Pulmonary artery endothelial cell (primary cell): ENCODE measurements around the gene CACNA1C. TPM values are rescaled to one million over a fixed set of nuclear protein-coding genes. Genes with fewer than 3 reads are reported as not detected.

Source experiments
- DNase-seq: peaks from one replicate; pipeline ENCODE4 v3.0.0-alpha.2; 2011; ENCODE audit warnings: low read depth, low spot score
- total RNA-seq: library from RNA; depleted of rRNA; stranded (reverse); fragments of >200 nt; gene quantifications from 2 replicates; pipeline ENCODE4 v1.2.3, GENCODE V29; 2014

The CACNA1C gene
- total RNA-seq, 1 donor from 2014 or later: not detected

DNA sequence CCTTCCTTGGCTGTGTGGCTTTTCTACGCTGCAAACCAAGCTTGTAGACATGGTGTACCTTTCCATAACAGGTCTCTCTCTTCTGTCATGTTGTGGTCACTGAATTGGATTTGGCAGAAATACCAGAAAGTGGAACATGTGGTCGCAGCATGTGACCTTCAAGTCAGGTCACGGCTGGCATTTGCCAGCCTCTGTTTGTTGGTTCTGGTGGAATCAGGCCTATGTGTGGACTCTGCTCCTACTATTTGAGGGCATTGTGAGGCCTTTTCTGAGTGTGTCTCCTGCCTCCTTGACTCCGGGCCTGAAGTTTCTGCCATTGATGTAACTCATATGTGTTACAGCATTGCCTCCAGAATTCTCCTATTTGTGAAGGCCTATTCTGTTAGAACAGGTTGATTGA lies 116.7 kb downstream of the CACNA1C start:
- no peak for DNase-seq

DNA sequence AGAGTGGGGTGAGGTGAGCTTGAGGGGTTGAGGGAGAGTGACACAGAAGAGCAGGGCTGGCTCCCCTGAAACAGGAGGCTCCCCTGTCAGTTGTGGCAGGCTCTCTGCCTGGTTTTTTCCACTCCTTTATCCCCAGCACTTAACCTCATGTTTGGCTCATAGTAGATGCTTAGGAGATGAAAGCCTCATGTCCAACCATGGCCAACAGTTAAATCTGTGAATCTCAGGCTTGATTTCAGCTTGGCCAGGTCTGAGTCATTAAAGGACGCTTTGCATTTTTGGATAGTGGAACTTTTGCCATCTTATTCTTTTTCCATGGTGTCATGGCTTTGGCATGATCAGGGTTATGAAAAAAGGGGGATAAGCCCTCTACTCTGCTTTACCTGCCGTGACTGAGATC lies 117.2 kb downstream of the CACNA1C start:
- DNase-seq: no peak

DNA sequence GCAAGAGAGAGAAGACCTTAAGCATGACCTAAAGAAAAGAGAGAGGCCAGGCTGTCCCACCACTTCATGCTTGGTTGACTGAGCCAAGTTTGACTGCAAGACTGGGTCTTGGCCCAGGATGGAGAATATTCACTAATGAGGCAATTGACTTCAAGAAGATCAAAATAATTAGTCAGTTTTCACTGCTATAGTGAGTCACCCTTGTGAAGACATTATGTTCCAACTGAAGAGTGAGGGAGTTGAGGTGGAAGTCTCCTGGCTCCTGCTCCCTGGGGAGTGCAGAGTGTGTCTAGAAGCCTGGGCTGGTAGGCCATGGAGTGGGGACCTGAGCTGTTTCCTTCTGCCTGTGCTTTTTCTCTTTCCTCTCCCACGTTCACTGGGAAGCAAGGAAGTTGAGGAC lies 117.6 kb downstream of the CACNA1C start:
- no peak for DNase-seq

DNA sequence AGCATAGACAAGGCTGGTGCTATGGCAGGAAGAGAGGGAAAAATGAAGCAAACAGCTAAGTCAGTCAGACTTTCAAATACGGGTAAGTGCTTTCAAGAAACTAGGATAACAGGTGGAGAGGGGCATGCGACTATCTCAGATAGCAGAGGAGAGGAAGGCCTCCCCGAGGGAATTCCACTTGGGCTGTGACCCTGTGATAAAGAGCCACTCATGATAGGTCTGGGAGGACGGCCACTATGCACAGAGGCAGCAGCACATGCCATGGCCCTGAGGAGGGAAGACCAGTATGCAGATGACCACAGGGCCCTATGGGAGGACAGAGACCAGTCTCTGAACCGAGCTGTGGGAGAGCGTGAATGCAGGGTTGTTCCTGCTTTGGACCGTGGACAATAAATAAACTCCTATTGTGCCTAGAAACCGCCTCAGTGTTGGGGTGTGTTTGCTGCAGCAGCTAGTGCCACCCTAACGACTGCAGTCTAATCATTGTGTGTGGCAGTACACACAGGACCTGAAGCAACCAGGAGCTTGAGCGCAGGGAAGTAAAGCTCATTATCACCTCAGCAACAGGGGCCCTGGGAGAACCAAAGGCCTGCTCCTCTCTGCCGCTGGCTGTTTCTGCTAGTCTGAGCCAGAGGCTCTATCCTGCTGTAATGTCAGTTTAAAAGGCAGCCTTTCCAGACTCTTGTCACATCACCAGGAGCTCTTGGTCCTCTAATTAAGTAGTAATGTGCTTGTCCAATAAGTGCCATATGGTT lies 119.1 kb downstream of the CACNA1C start:
- DNase-seq: no peak

- DNase-seq: no peak
Observed at GRCh38 chr12:2172491-2173214, 119.9 kb downstream of the CACNA1C start.

DNA sequence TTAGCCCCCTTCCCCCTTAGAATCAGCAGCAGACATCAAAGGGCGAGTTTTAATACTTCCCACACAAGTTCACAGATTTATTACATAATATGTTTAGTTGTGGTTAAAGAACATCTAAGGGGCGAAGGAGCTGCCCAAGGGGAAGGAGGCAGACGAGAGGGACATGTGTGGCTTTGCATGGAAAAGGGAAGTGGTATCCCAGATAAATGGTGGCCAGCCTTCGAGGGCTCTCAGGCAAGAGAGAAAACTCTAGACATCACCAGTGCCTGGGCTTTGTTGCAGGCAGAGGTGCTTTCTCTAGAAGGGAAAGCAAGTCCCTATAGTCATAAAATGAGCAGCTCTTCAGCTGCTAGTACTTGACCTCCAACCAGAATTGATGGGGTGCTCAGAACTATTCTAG lies 121.2 kb downstream of the CACNA1C start:
- no peak for DNase-seq

- DNase-seq: no peak
Observed at GRCh38 chr12:2177003-2177402, 124.2 kb downstream of the CACNA1C start.

DNA sequence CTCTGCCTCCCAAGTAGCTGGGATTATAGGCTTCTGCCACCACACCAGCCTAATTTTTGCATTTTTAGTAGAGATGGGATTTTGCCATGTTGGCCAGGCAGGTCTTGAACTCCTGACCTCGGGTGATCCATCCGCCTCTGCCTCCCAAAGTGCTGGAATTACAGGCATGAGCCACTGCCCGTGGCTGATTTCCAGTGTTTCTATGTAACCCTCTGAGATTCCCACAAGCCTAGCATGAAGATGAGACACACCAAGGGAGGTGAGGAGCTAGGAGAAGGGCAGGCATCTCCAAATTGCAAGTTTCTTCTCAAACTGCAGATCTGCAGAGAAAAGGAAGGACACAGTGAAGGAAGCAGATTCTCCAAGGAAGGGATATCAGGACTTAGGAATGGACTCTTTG lies 125.0 kb downstream of the CACNA1C start:
- DNase-seq: no peak

- DNase-seq: no peak
Observed at GRCh38 chr12:2179058-2179457, 126.3 kb downstream of the CACNA1C start.

DNA sequence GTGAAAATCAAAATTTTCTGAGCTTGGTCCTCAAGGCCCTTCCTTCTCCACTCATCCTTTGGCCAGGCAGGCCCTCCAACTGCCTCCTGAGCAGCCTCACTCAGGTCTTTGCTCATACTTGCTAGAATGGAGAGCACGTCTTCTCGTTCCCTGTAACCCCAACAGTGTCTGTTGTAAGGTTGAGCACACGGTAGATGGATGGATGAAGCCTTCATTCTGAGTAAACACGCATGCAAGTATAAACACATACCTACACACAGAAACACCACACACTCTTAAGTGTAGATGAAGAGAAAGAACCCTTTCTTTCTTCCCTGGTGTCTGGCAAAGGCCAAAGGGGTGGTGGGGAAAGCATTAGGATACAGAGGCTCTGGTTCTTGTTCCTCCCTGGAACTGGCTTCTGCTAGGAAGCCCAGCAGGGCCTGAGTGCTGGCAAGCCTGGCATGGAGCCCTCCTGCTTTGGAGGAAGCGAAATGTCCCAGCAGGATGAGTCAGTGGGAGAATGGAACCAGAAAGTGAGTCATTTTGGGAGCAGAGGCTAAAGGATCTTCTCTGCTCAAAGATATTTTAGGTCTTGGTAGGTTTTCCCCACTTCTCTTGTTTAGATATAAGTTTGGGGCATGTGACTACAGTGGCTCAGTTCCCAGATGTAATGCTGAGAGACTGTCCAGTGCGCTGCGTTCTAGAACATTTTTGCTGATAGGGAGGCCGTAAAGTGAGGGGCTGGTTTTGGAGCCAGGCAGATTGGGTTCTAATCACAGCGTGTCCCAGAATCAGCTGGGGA lies 127.4 kb downstream of the CACNA1C start:
- no peak for DNase-seq

- DNase-seq: no peak
Observed at GRCh38 chr12:2180737-2181082, 127.9 kb downstream of the CACNA1C start.

GRCh38 chr12:2183556-2184541 lies 131.1 kb downstream of the CACNA1C start:
- no peak for DNase-seq

- no peak for DNase-seq
Observed at GRCh38 chr12:2185751-2186341, 133.1 kb downstream of the CACNA1C start.

DNA sequence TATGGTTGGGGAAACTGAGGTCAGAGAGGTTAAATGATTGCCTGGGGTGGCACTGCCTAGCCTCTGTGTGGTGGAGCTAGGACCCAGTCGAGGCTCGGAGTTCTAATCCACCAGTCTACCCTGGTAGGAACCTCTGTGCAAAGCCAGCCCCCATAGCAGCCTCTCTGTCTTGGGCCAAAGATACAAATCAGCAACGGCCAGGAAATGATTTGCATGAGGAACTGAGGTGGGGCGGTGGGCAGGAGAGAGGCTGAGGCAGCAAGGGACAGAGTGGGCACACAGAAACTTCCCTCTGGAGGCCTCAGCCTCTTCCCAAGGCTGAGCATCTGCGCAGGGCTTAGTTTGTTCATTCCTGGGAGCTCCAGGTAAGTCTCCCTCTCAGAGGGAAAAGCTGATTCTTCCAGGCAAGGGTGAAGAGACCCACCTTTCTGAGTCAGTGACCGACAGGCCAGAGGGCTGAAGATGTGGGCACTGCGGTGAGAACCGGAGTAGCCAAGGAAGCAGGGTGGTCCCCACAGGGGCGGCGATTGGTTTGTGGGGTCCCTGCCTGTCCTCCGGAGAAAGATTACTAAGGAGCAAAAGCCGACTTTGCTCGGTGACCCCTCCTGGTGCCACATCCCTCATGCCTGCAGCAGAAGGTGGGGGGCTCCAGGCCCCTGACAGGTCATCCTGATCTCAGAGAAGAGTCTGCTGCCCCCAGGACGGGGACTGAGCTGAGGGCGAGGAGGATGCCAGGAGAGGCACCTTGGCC lies 134.6 kb downstream of the CACNA1C start:
- DNase-seq: no peak

GRCh38 chr12:2190085-2190484 lies 137.3 kb downstream of the CACNA1C start:
- no peak for DNase-seq

DNA sequence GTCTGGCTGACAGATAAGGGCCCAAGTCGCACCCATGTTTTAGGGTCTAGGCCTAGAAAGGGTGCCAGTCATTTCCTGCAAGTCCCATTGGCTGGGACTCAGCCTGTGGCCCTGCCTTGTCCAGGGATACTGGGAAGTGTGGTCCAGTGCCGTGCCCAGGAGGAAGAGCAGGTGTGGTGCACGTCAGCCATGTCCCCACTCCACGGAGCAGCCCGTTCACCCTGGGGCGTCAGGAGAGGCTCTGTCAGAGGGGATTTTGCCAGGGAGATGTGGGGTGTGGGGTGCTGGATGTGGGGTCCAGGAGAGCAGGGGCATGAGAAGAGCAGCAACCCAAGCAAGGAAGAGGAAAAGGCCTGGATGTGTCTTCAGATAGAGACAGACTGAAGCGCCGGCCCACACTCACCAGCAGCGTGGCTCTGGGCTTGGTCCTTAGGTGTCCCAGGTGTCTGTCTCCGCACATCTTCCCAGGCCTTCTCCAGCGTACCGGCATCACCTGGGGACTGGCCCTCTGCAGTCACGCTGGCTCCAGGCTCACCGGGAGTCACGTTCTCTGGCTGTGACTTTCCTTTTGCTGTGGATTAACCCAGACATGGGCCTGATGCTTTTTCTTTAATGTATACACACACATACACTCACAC lies 138.2 kb downstream of the CACNA1C start:
- DNase-seq: no peak

- DNase-seq: no peak
Observed at GRCh38 chr12:2191534-2192153, 138.9 kb downstream of the CACNA1C start.

GRCh38 chr12:2192231-2192630 lies 139.4 kb downstream of the CACNA1C start:
- DNase-seq: no peak

DNA sequence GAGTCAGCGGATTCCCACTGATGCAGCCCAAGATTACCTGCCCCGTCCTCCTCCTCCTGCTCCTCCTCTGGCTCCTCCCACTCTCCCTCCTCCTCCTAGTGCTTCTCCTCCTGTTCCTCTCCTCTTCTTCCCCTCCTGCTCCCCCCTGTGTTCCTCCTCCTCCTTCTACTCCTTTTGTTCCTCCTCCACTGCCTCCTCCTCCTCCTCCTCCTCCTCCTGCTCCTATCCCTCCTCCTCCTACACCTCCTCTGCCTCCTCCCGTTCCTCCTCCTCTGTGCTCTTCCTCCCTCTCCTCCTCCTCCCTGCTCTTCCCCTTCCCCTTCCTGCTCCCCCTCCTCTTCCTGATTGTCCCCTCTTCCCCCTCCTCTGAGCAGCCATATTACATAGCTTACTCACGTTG lies 141.3 kb downstream of the CACNA1C start:
- no peak for DNase-seq
